Measurements from ENCODE around the gene ROBO4.

The ROBO4 gene

DNA sequence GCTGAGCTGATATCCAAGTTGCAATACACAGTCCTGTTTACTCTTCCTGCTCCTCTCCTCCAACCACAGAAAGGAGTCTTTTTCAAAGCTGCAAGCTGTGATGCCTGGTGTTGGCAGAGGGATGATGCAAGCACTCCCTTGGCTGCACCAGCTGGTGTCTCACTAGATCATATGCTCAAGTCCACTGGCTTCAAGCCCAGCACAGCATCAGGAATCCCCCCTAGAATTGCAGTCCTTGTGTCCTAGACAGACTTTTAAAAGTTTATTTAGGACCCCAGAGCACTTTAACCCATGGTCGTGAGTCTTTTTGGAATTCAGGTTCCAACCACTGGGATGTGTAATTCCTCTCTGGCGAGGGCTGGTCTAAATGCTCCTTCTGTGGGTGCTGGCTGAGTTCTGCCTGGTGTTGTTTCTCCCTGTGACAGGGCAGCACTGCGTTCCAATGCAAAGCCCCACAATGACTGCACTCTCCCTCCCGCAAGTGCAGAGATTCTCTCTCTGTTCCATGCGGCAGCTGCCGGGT lies 19.5 kb upstream of the ROBO4 start:
- H3K79me2 ChIP-seq (ENCODE audit: low read length), result no peaks in the 10 kb centered on the region
- no peaks in the 10 kb centered on the region for H3F3A ChIP-seq (ENCODE audit: insufficient read depth, low read length)
- no peak for TF ChIP-seq EZH2 (optimal IDR thresholded peaks at IDR 0.05; ENCODE audit: low read depth, low read length)
- no peak for TF ChIP-seq EZH2phosphoT487 (IDR thresholded peaks at IDR 0.05; ENCODE audit: low read length)
- TF ChIP-seq, protein P1, sequence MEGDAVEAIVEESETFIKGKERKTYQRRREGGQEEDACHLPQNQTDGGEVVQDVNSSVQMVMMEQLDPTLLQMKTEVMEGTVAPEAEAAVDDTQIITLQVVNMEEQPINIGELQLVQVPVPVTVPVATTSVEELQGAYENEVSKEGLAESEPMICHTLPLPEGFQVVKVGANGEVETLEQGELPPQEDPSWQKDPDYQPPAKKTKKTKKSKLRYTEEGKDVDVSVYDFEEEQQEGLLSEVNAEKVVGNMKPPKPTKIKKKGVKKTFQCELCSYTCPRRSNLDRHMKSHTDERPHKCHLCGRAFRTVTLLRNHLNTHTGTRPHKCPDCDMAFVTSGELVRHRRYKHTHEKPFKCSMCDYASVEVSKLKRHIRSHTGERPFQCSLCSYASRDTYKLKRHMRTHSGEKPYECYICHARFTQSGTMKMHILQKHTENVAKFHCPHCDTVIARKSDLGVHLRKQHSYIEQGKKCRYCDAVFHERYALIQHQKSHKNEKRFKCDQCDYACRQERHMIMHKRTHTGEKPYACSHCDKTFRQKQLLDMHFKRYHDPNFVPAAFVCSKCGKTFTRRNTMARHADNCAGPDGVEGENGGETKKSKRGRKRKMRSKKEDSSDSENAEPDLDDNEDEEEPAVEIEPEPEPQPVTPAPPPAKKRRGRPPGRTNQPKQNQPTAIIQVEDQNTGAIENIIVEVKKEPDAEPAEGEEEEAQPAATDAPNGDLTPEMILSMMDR (IDR thresholded peaks at IDR 0.05; ENCODE audit: low read length), result no peak
- H2AFZ ChIP-seq (ENCODE audit: low read length), result no peak overlapping the region
- H3K9me3 ChIP-seq (replicated peaks; ENCODE audit: insufficient read depth, low read length), result no peaks in the 10 kb centered on the region
- no peak overlapping the region for H3K27ac ChIP-seq (ENCODE audit: low read length)
- H3K4me3 ChIP-seq (ENCODE audit: low read length), result no peak overlapping the region
- H3K36me3 ChIP-seq (replicated peaks; ENCODE audit: insufficient read depth, low read length), result no peaks in the 10 kb centered on the region
- peaks cover 18% of the 10 kb centered on the region for H3K4me1 ChIP-seq (ENCODE audit: low read length)
- no peak overlapping the region for H3K9ac ChIP-seq (ENCODE audit: low read length)
- H3K4me2 ChIP-seq (ENCODE audit: low read depth, low read length), result no peak overlapping the region
- DNase-seq, result no peak
- H3K9me2 ChIP-seq (replicated peaks; ENCODE audit: insufficient read depth, low read length), result no peaks in the 10 kb centered on the region
- no peaks in the 10 kb centered on the region for H4K20me1 ChIP-seq (ENCODE audit: insufficient read depth, low read length)
- peaks cover 5% of the 10 kb centered on the region for H3K27me3 ChIP-seq (replicated peaks; ENCODE audit: insufficient read depth, low read length)

- no peak overlapping the region for H3K4me3 ChIP-seq (ENCODE audit: low read length)
- no peaks in the 10 kb centered on the region for H3K36me3 ChIP-seq (replicated peaks; ENCODE audit: insufficient read depth, low read length)
- TF ChIP-seq EZH2 (optimal IDR thresholded peaks at IDR 0.05; ENCODE audit: low read depth, low read length), result no peak
- H3K79me2 ChIP-seq (ENCODE audit: low read length), result no peaks in the 10 kb centered on the region
- H3K27ac ChIP-seq (ENCODE audit: low read length), result no peak overlapping the region
- no peaks in the 10 kb centered on the region for H3K9me2 ChIP-seq (replicated peaks; ENCODE audit: insufficient read depth, low read length)
- H3F3A ChIP-seq (ENCODE audit: insufficient read depth, low read length), result no peaks in the 10 kb centered on the region
- no peaks in the 10 kb centered on the region for H4K20me1 ChIP-seq (ENCODE audit: insufficient read depth, low read length)
- H3K9ac ChIP-seq (ENCODE audit: low read length), result no peak overlapping the region
- peaks cover 18% of the 10 kb centered on the region for H3K4me1 ChIP-seq (ENCODE audit: low read length)
- no peak overlapping the region for H2AFZ ChIP-seq (ENCODE audit: low read length)
- no peak for DNase-seq
- no peaks in the 10 kb centered on the region for H3K9me3 ChIP-seq (replicated peaks; ENCODE audit: insufficient read depth, low read length)
- H3K4me2 ChIP-seq (ENCODE audit: low read depth, low read length), result no peak overlapping the region
- H3K27me3 ChIP-seq (replicated peaks; ENCODE audit: insufficient read depth, low read length), result peaks cover under 1% of the 10 kb centered on the region; the same call in 1 of the 2 replicates
Observed at GRCh38 chr11:124916370-124916710, 18.7 kb upstream of the ROBO4 start.

- Histone ChIP-seq H3K4me3 (ENCODE audit: low read length) (no peak overlapping the region), H3F3A (ENCODE audit: insufficient read depth, low read length) (no peaks in the 10 kb centered on the region), H3K27ac (ENCODE audit: low read length) (peak overlapping the region; percentile 12; the same call in 1 of the 2 replicates), H3K9me2 (replicated peaks; ENCODE audit: insufficient read depth, low read length) (no peaks in the 10 kb centered on the region), H3K9me3 (replicated peaks; ENCODE audit: insufficient read depth, low read length) (no peaks in the 10 kb centered on the region), H4K20me1 (ENCODE audit: insufficient read depth, low read length) (no peaks in the 10 kb centered on the region), H3K4me2 (ENCODE audit: low read depth, low read length) (peak overlapping the region; percentile 16; the same call in 1 of the 2 replicates), H3K27me3 (replicated peaks; ENCODE audit: insufficient read depth, low read length) (no peaks in the 10 kb centered on the region), H3K9ac (ENCODE audit: low read length) (no peak overlapping the region), H3K4me1 (ENCODE audit: low read length) (peaks cover 18% of the 10 kb centered on the region), H2AFZ (ENCODE audit: low read length) (0 out of 2 replicates have a peak overlapping the region, but pooled peaks have one; percentile 22), H3K36me3 (replicated peaks; ENCODE audit: insufficient read depth, low read length) (no peaks in the 10 kb centered on the region), H3K79me2 (ENCODE audit: low read length) (no peaks in the 10 kb centered on the region)
- TF ChIP-seq EZH2phosphoT487 (IDR thresholded peaks at IDR 0.05; ENCODE audit: low read length), result no peak
- TF ChIP-seq, protein P1 (IDR thresholded peaks at IDR 0.05; ENCODE audit: low read length), result peak; percentile 44
- DNase-seq, result peak; percentile 55
Observed at GRCh38 chr11:124915541-124916369, 18.1 kb upstream of the ROBO4 start.

- Histone ChIP-seq H3K9ac (ENCODE audit: low read length) (no peak overlapping the region), H3K36me3 (replicated peaks; ENCODE audit: insufficient read depth, low read length) (no peaks in the 10 kb centered on the region), H3K4me1 (ENCODE audit: low read length) (no peaks in the 10 kb centered on the region), H3K4me3 (ENCODE audit: low read length) (no peak overlapping the region), H3K27me3 (replicated peaks; ENCODE audit: insufficient read depth, low read length) (no peaks in the 10 kb centered on the region), H4K20me1 (ENCODE audit: insufficient read depth, low read length) (no peaks in the 10 kb centered on the region), H2AFZ (ENCODE audit: low read length) (no peak overlapping the region), H3K4me2 (ENCODE audit: low read depth, low read length) (no peak overlapping the region), H3K27ac (ENCODE audit: low read length) (no peak overlapping the region), H3K9me3 (replicated peaks; ENCODE audit: insufficient read depth, low read length) (no peaks in the 10 kb centered on the region), H3F3A (ENCODE audit: insufficient read depth, low read length) (no peaks in the 10 kb centered on the region), H3K9me2 (replicated peaks; ENCODE audit: insufficient read depth, low read length) (no peaks in the 10 kb centered on the region), H3K79me2 (ENCODE audit: low read length) (no peaks in the 10 kb centered on the region)
- TF ChIP-seq EZH2 (optimal IDR thresholded peaks at IDR 0.05; ENCODE audit: low read depth, low read length) (no peak), EZH2phosphoT487 (IDR thresholded peaks at IDR 0.05; ENCODE audit: low read length) (no peak)
- TF ChIP-seq, protein P1 (IDR thresholded peaks at IDR 0.05; ENCODE audit: low read length), result no peak
- DNase-seq, result no peak
Observed at GRCh38 chr11:124902616-124903015, 5.0 kb upstream of the ROBO4 start.
